Astrocyte of the spinal cord (primary cell): ENCODE data around the gene PCMTD2.

Experiments used
- DNase-seq: peaks from one replicate; pipeline ENCODE4 v3.0.0; 2011; ENCODE audit warnings: low read depth, low spot score
- H3K4me3 ChIP-seq: 2 replicates; pipeline ENCODE4 v1.5.1; 2011; ENCODE audit warnings: low read depth, mild to moderate bottlenecking, low read length, moderate library complexity
- CTCF ChIP-seq: IDR thresholded peaks from 2 replicates; pipeline ENCODE4 v1.5.1; 2012; ENCODE audit warnings: low read depth, mild to moderate bottlenecking, low read length, inconsistent platforms
- in situ Hi-C: cut with HindIII; loops from 2 replicates; pipeline ENCODE4 v1.10.0; 2017; ENCODE audit warnings: low sequenced_read_pairs

The PCMTD2 gene

DNA sequence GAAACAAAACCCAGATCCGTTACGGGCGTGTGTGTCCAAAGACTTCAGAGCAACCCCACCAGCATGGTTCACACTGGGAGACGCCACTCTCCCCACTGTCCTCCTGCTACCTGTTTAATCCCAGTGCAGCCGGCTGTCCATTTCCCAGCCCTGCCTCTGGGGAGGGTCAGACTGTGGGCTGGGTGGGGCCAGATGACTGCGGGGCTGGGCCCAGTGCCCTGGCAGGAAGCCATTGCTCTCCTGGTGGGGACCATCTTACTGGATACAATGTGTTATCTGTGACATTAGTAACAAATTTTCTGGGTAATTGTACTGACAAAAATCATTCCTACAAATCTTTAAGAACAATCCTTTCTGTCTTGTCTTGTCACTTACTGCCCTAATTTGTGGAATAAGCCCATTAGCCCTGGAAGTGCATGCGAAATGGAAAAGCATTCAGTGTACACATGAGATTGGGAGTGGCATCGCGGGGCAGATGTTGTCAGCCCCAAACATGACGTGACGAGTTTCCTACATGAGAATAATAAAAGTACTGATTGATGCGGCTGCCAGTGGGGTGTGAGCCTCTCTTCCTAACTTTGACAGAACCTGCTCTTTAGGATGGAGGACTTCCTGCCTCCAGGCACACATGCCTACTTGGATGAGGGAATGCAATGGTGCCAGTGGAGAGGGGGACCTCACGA, 37.9 kb upstream of the PCMTD2 start:
- TF ChIP-seq CTCF: no peak
- DNase-seq: no peak
- in situ Hi-C loops: no loop called here
- H3K4me3 ChIP-seq: no peak overlapping the region

DNA sequence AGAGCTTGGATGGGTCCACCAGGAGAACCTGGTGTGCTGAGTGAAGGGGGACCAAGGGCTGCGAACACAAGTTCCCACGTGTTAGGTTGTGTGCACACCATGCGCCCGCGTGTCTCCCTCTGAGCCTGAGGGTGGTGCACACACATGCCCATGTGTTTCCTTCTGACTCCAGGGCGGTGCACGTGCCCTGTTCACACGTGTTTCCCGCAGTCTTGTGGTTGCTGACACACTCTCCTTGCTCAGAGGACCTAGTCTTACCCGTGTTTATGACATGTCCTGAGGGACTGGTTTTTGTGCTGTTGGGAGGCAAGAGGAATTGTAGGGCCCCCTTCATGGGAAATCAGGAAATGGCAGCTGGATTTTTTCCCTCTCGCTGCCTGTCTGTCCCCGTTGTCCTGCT, 36.3 kb upstream of the PCMTD2 start:
- in situ Hi-C loops: no loop called here
- no peak for TF ChIP-seq CTCF
- no peak overlapping the region for H3K4me3 ChIP-seq
- DNase-seq: no peak

GRCh38 chr20:64219730-64220129, 35.8 kb upstream of the PCMTD2 start:
- in situ Hi-C loops: no loop called here
- no peak for DNase-seq
- no peak overlapping the region for H3K4me3 ChIP-seq
- TF ChIP-seq CTCF: no peak

- no peak for DNase-seq
- H3K4me3 ChIP-seq: no peak overlapping the region
- in situ Hi-C loops: no loop called here
- no peak for TF ChIP-seq CTCF
Measured at GRCh38 chr20:64220420-64220819, 35.1 kb upstream of the PCMTD2 start.

GRCh38 chr20:64220891-64221527, 34.5 kb upstream of the PCMTD2 start:
- no peak for TF ChIP-seq CTCF
- no peak overlapping the region for H3K4me3 ChIP-seq
- in situ Hi-C loops: no loop called here
- no peak for DNase-seq

DNA sequence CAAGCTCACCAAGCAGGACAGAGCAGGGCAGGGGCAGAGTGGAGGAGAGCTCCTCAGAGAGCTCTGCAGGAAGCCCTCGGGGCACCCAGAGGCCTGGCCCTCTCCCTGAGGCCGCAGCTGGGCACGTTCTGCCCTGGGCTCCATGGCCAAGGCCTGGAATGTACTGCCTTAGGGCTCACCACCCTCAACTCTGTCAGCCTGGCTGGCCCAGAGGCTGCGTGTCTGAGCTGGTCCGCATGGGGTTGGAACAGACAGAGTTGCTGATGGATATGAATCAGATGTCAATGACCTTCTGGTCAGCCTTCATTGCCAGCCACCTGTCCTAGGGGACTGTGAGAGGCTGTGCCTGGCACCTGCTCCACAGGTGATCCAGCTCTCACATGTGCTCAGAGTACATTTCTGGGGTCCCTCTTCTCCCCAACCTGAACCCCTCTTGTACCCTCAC, 33.2 kb upstream of the PCMTD2 start:
- no peak overlapping the region for H3K4me3 ChIP-seq
- in situ Hi-C loops: no loop called here

More for the DNA sequence above, 33.2 kb upstream of the PCMTD2 start:
- DNase-seq: peak; percentile 12
- no peak for TF ChIP-seq CTCF
